ENCODE results near the gene CKAP2L.

CKAP2L gene

GRCh38 chr2:112792419-112792818 lies 28.0 kb upstream of the CKAP2L start:
- DNase-seq (ENCODE audit: low spot score), result no peak

GRCh38 chr2:112791693-112792230 lies 27.4 kb upstream of the CKAP2L start:
- no peak for DNase-seq (ENCODE audit: low spot score)

GRCh38 chr2:112791019-112791418 lies 26.6 kb upstream of the CKAP2L start:
- no peak for DNase-seq (ENCODE audit: low spot score)

- DNase-seq (ENCODE audit: low spot score), result no peak
Measured at GRCh38 chr2:112790305-112790704, 25.9 kb upstream of the CKAP2L start.

GRCh38 chr2:112789186-112789585 lies 24.8 kb upstream of the CKAP2L start:
- DNase-seq (ENCODE audit: low spot score), result no peak

GRCh38 chr2:112788653-112789052 lies 24.2 kb upstream of the CKAP2L start:
- no peak for DNase-seq (ENCODE audit: low spot score)

GRCh38 chr2:112787729-112788393 lies 23.5 kb upstream of the CKAP2L start:
- DNase-seq (ENCODE audit: low spot score), result no peak

GRCh38 chr2:112787294-112787693 lies 22.9 kb upstream of the CKAP2L start:
- no peak for DNase-seq (ENCODE audit: low spot score)

- no peak for DNase-seq (ENCODE audit: low spot score)
Measured at GRCh38 chr2:112784199-112785189, 20.1 kb upstream of the CKAP2L start, which contains the start of gene IL1A. TSS of gene IL1A (minus strand) at chr2:112784493. CDS start at chr2:112783770, 723 bp downstream.

GRCh38 chr2:112783187-112783714 lies 18.8 kb upstream of the CKAP2L start:
- no peak for DNase-seq (ENCODE audit: low spot score)

- DNase-seq (ENCODE audit: low spot score), result no peak
Measured at GRCh38 chr2:112782234-112782799, 17.9 kb upstream of the CKAP2L start.

- DNase-seq (ENCODE audit: low spot score), result no peak
Measured at GRCh38 chr2:112779598-112779997, 15.2 kb upstream of the CKAP2L start.

GRCh38 chr2:112777036-112777435 lies 12.6 kb upstream of the CKAP2L start:
- DNase-seq (ENCODE audit: low spot score), result no peak

- no peak for DNase-seq (ENCODE audit: low spot score)
Measured at GRCh38 chr2:112776113-112776512, 11.7 kb upstream of the CKAP2L start.

- DNase-seq (ENCODE audit: low spot score), result no peak
Measured at GRCh38 chr2:112774536-112775285, 10.3 kb upstream of the CKAP2L start.

GRCh38 chr2:112773556-112773955 lies 9.1 kb upstream of the CKAP2L start:
- no peak for DNase-seq (ENCODE audit: low spot score)

- DNase-seq (ENCODE audit: low spot score), result no peak
Measured at GRCh38 chr2:112772911-112773475, 8.6 kb upstream of the CKAP2L start.

GRCh38 chr2:112772322-112772721 lies 7.9 kb upstream of the CKAP2L start:
- no peak for DNase-seq (ENCODE audit: low spot score)

- no peak for DNase-seq (ENCODE audit: low spot score)
Measured at GRCh38 chr2:112768432-112768831, 4.0 kb upstream of the CKAP2L start.

- no peak for DNase-seq (ENCODE audit: low spot score)
Measured at GRCh38 chr2:112767693-112768330, 3.4 kb upstream of the CKAP2L start.

GRCh38 chr2:112765251-112765650 lies 842 bp upstream of the CKAP2L start:
- DNase-seq (ENCODE audit: low spot score), result no peak
